Skin of body (tissue), 2 donors: Measurements from ENCODE around the gene PIK3R3. TPM values are rescaled to one million over a fixed set of nuclear protein-coding genes. Genes with fewer than 3 reads are reported as not detected.
"Not testable (repeated sequence)": the region's sequence is repeated elsewhere in the genome, so short reads cannot be mapped to it uniquely, and the experiment has no call there.

Experiments
- DNase-seq: peaks from one replicate; lab custom pipeline; 2025; lab: John Stamatoyannopoulos, UW
- total RNA-seq: library from RNA; depleted of rRNA; stranded (reverse); fragments of >200 nt; gene quantifications from one replicate; pipeline ENCODE4 v1.2.3, GENCODE V29; 2014

PIK3R3 gene
- total RNA-seq, 1 donor from 2014 or later: 5.5 TPM

DNA sequence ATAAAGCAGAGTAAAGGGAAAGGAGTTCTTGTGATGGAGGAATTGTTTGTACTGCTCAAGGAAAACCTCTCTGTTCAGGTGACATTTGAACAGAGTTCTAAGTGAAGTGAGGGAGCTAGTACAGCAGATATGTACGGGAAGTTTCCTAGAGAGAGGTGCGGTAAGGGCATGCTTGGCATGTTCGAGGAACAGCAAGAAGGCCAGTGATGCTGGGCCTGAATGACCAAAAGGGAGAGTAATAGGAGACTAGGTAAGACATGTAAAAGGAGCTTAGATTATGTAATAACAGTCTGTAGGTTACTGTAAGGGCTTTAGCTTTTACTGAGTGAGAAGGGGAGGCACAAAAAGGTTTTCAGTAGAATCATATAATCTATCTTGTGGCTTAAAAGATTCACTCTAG, 63.9 kb downstream of the PIK3R3 start:
- no peak for DNase-seq

DNA sequence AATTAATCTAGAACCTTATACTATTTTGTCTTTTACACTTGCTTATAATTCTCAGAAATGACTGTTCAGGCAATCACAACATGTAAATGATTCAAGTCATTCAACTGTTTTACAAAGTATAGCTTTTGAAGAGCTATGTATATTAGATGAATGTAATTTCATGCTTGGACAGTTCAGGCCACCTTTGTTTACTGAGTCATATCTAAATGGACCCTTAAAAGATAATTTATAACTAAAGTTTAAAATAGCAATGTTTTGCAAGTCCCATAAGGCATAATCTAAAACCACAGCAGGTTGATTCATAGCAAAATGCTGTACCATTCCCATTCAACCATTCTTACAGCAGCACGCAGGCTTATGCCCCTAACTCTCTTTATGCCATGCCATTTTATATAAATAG, 64.8 kb downstream of the PIK3R3 start:
- DNase-seq: no peak

- DNase-seq: no peak
These were observed 67.0 kb downstream of the PIK3R3 start for GRCh38 chr1:46065405-46065804.

GRCh38 chr1:46064708-46065107, 67.7 kb downstream of the PIK3R3 start:
- DNase-seq: no peak

- no peak for DNase-seq
These were observed 69.6 kb downstream of the PIK3R3 start for GRCh38 chr1:46062651-46063319.

- DNase-seq: no peak
These were observed 71.3 kb downstream of the PIK3R3 start for GRCh38 chr1:46061146-46061545.

- no peak for DNase-seq
These were observed 73.5 kb downstream of the PIK3R3 start for GRCh38 chr1:46058936-46059335.

GRCh38 chr1:46057781-46058180, 74.6 kb downstream of the PIK3R3 start:
- DNase-seq: no peak

DNA sequence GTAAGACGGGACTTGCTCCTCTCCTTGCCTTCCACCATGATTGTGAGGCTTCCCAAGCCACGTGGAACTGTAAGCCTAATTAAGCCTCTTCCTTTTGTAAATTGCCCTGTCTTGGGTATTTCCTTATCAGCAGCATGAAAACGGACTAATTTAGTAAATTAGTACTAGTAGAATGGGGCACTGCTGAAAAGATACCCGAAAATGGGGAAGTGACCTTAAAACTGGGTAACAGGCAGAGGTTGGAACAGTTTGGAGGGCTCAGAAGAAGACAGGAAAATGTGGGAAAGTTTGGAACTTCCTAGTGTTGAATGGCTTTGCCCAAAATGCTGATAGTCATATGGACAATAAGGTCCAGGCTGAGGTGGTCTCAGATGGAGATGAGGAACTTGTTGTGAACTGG, 75.2 kb downstream of the PIK3R3 start:
- not testable (repeated sequence) for DNase-seq

- no peak for DNase-seq
These were observed 76.1 kb downstream of the PIK3R3 start for GRCh38 chr1:46056325-46056724.

GRCh38 chr1:46053734-46054133, 78.7 kb downstream of the PIK3R3 start:
- DNase-seq: no peak

GRCh38 chr1:46044116-46044515, 88.3 kb downstream of the PIK3R3 start:
- DNase-seq: no peak

DNA sequence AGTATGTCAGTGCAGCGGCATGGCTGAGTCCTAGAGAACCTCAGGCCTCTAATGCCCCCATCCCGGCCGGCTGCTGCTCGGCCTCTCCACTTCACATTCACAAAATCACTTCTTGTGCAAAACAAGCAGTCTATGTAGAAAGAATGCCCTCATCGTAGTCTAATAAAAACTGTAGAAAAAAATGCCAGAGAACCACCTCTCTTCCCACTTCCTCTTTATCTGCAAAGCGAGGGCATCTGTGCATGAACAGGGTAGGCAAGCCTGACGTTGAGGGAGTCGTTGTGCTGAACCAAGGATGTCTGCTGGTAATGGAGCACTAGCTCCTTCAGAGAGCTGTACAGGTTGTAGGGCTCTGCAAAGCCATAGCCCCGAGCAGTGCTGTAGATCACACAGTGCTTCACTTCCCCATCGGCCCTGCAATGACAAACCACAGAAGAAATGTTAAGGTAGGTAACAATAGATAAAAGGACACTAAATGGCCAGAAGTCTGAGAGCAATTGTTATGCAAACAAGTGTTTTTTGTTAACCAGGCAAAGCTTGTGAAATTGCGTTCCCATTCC, 88.9 kb downstream of the PIK3R3 start:
- DNase-seq: no peak

DNA sequence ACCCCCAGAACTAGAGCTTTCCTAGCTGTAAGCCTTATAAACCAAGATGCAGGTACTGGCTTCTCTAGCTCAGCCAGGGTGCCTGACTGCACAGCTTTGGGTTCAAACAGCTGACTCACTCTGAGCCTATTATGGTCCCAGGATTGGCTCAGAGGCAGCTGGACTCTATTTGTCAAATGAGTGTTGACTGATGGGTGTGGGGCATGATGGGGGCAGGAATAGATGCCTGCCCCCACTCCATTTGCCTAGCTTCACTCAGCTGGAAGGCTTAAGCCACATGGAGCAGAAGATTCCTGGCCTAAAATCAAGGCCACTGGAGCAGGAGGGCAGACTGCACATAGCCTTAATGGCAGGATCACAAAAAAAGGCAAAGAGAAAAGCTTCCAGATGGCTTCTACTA, 90.5 kb downstream of the PIK3R3 start:
- DNase-seq: no peak

DNA sequence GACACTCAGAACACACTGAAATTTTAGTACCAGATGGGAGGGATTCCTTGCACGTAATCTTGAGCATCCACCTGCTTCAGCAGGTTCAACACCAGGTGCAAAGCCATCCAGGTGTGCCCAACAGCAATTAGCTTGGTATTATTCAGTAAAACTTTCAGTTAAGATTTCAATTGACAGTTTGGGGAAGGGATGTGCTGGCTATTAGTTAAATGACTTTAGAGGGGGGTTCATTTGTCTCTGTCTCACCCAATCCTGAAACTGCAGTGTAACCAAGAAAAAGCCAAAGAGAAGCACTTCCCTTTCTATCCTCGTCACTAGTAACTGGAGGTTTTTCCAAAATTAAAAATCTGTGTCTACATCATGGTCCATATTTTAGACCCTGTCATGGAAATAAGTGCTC, 90.9 kb downstream of the PIK3R3 start:
- no peak for DNase-seq

DNA sequence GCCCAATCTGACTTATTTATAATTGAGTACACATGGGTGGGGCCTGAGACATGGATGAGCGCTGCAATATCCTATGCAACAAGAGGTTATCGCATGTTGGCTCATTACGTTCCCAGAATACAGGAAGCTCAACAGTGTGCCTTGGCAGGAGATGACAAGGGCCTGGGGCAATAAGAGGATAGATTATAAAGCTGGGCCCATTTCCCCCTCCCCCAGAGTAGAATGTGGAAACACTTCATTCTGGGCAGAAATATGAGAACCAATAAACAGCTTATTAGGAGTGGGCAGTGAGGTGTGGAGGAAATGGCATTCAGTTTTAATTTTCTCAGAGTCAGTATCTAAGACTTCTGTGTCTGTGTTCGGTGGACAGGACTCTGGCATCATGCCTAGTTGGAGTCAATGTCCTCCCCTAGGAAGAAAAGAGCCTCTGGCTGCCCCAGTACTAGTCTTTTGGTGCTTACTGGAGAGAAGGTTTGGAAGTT, 92.8 kb downstream of the PIK3R3 start:
- no peak for DNase-seq

GRCh38 chr1:46036894-46037839, 95.3 kb downstream of the PIK3R3 start:
- peak; percentile 64 for DNase-seq

- no peak for DNase-seq
These were observed 97.6 kb downstream of the PIK3R3 start for GRCh38 chr1:46034601-46035516.

GRCh38 chr1:46030876-46031660, 101.4 kb downstream of the PIK3R3 start:
- DNase-seq: no peak
